ENCODE results near the gene MBD1. TPM values are rescaled to one million over a fixed set of nuclear protein-coding genes. Genes with fewer than 3 reads are reported as not detected.
"Not testable (repeated sequence)": the region's sequence is repeated elsewhere in the genome, so short reads cannot be mapped to it uniquely, and the experiment has no call there.

MBD1 gene
- total RNA-seq, 1 experiment from 2014 or later = 70.8 TPM

DNA sequence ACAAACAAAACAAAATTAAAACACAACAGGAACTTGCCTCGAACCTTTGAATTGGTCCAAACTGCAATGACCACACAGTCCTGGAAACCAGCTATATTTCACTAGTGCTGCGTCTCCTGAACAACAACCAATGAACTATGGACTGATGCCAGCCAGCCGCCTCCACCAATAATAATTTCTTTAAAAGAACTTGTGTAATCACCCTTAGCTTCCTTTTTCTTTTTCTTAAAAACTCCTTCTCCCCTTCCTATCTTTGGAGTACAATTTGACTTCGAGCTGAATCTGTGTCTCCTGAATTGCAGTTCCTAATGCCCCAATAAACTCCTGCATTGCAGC lies 7.8 kb upstream of the MBD1 start:
- no peak for DNase-seq (ENCODE audit: low spot score)
- no peaks in the 10 kb centered on the region for H3K27me3 ChIP-seq (replicated peaks; ENCODE audit: insufficient read depth, low read depth, low read length, poor library complexity)
- no peak overlapping the region for H3K4me3 ChIP-seq (ENCODE audit: low read depth, low read length, poor library complexity, severe bottlenecking)
- no peaks in the 10 kb centered on the region for H3K4me1 ChIP-seq (ENCODE audit: insufficient read depth, low read length, poor library complexity, severe bottlenecking)
- BruUV-seq (replicated peaks) = no TSS peak
- H3K27ac ChIP-seq (ENCODE audit: low read depth, low read length, poor library complexity, severe bottlenecking) = no peak overlapping the region
- no peaks in the 10 kb centered on the region for H3K9me3 ChIP-seq (ENCODE audit: low read depth, low read length, poor library complexity, severe bottlenecking)
- peaks cover 12% of the 10 kb centered on the region for H3K36me3 ChIP-seq (ENCODE audit: insufficient read depth, low read length, poor library complexity, severe bottlenecking)
- TF ChIP-seq CTCF (conservative IDR thresholded peaks at IDR 0.05; ENCODE audit: low read depth, low read length) (no peak), EZH2 (IDR thresholded peaks at IDR 0.05; ENCODE audit: borderline replicate concordance, low read depth, low read length, poor library complexity, severe bottlenecking) (no peak)
- ChIA-PET CTCF (no interaction called here), POLR2A (ENCODE audit: low non-redundant PET) (no interaction called here)
- intact Hi-C loops (cut with micrococcal nuclease; ENCODE audit: unreplicated experiment) = no loop called here

DNA sequence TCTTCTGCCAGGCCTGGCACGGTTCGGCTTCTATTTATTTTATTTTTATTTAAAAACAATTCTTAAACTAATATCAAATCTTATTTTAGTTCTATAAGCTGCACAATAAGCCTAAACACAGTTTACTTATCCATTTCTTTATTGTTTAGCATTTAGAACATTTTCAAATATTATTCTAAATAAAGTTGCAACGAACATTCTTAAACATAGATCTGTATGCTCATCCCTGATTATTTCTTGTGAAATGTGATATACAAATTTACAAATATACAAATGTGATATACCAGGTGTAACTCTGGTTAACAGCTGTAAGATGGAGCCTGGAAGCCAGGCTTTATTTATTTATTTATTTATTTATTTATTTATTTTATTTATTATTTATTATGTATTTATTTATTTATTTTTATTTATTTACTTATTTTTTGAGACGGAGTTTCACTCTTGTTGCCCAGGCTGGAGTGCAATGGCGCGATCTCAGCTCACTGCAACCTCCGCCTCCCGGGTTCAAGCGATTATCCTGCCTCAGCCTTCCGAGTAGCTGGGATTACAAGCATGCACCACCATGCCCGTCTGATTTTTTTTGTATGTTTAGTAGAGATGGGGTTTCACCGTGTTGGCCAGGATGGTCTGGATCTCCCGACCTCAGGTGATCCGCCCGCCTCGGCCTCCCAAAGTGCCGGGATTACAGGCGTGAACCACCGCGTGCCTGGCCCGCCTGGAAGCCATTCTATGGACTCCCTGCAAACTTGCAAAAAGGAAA lies 7.2 kb upstream of the MBD1 start:
- H3K36me3 ChIP-seq (ENCODE audit: insufficient read depth, low read length, poor library complexity, severe bottlenecking) = peaks cover 18% of the 10 kb centered on the region
- H3K9me3 ChIP-seq (ENCODE audit: low read depth, low read length, poor library complexity, severe bottlenecking); DNase-seq (ENCODE audit: low spot score); H3K4me1 ChIP-seq (ENCODE audit: insufficient read depth, low read length, poor library complexity, severe bottlenecking); BruUV-seq (replicated peaks); POLR2A ChIA-PET (ENCODE audit: low non-redundant PET); H3K27me3 ChIP-seq (replicated peaks; ENCODE audit: insufficient read depth, low read depth, low read length, poor library complexity); CTCF ChIA-PET; intact Hi-C loops (cut with micrococcal nuclease; ENCODE audit: unreplicated experiment): not testable (repeated sequence)
- H3K27ac ChIP-seq (ENCODE audit: low read depth, low read length, poor library complexity, severe bottlenecking) = peak overlapping the region; percentile 64
- H3K4me3 ChIP-seq (ENCODE audit: low read depth, low read length, poor library complexity, severe bottlenecking) = peak overlapping the region; percentile 86

- no TSS peak for BruUV-seq (replicated peaks)
- peaks cover 25% of the 10 kb centered on the region for H3K36me3 ChIP-seq (ENCODE audit: insufficient read depth, low read length, poor library complexity, severe bottlenecking)
- TF ChIP-seq CTCF (conservative IDR thresholded peaks at IDR 0.05; ENCODE audit: low read depth, low read length) (peak; percentile 47), EZH2 (IDR thresholded peaks at IDR 0.05; ENCODE audit: borderline replicate concordance, low read depth, low read length, poor library complexity, severe bottlenecking) (no peak)
- H3K4me3 ChIP-seq (ENCODE audit: low read depth, low read length, poor library complexity, severe bottlenecking) = peak within 1 kb of the TSS; percentile 86
- H3K4me1 ChIP-seq (ENCODE audit: insufficient read depth, low read length, poor library complexity, severe bottlenecking) = no peaks in the 10 kb centered on the region
- DNase-seq (ENCODE audit: low spot score) = peak; percentile 100
- POLR2A ChIA-PET (ENCODE audit: low non-redundant PET) = no interaction called here
- peak within 1 kb of the TSS; percentile 64 for H3K27ac ChIP-seq (ENCODE audit: low read depth, low read length, poor library complexity, severe bottlenecking)
- no peaks in the 10 kb centered on the region for H3K9me3 ChIP-seq (ENCODE audit: low read depth, low read length, poor library complexity, severe bottlenecking)
- intact Hi-C loops (cut with micrococcal nuclease; ENCODE audit: unreplicated experiment) = no loop called here
- CTCF ChIA-PET = no interaction called here
- H3K27me3 ChIP-seq (replicated peaks; ENCODE audit: insufficient read depth, low read depth, low read length, poor library complexity) = no peaks in the 10 kb centered on the region
Observed at GRCh38 chr18:50287441-50288347, 6.4 kb upstream of the MBD1 start, which contains the start of gene CXXC1. TSS of gene CXXC1 (minus strand) at chr18:50287692. CDS start at chr18:50287589, 103 bp downstream.

All from A673 (cell line).